Measurements from ENCODE around the gene FGA. TPM values are rescaled to one million over a fixed set of nuclear protein-coding genes. Genes with fewer than 3 reads are reported as not detected.

FGA gene
- total RNA-seq, 1 donor from 2014 or later, result not detected

GRCh38 chr4:154630324-154630723 is 39.8 kb upstream of the FGA start:
- Histone ChIP-seq H3K9me3 (ENCODE audit: low read depth) (no peaks in the 10 kb centered on the region), H3K27ac (no peak overlapping the region), H2AFZ (replicated peaks) (no peak overlapping the region), H3K79me2 (ENCODE audit: low read depth) (no peaks in the 10 kb centered on the region), H3K36me3 (no peaks in the 10 kb centered on the region), H3F3A (ENCODE audit: low read depth) (peaks cover 6% of the 10 kb centered on the region), H3K4me2 (no peak overlapping the region), H3K27me3 (peaks cover 54% of the 10 kb centered on the region), H3K4me3 (no peak overlapping the region), H3K4me1 (peaks cover 4% of the 10 kb centered on the region), H4K20me1 (ENCODE audit: low read depth) (no peaks in the 10 kb centered on the region), H3K9ac (no peak overlapping the region)
- Mint-ChIP-seq H3K36me3 (no peaks in the 10 kb centered on the region), H3K4me3 (no peak overlapping the region), H3K4me1 (no peaks in the 10 kb centered on the region), H3K27me3 (ENCODE audit: insufficient read depth, low read depth) (peaks cover 2% of the 10 kb centered on the region), H3K9me3 (no peaks in the 10 kb centered on the region), H3K27ac (no peak overlapping the region)
- no peak for DNase-seq (ENCODE audit: low spot score)
- no peak for TF ChIP-seq EZH2 (IDR thresholded peaks at IDR 0.05)
- TF ChIP-seq EZH2phosphoT487 (IDR thresholded peaks at IDR 0.05), result no peak
- TF ChIP-seq CTCF (IDR thresholded peaks at IDR 0.05), result no peak

DNA sequence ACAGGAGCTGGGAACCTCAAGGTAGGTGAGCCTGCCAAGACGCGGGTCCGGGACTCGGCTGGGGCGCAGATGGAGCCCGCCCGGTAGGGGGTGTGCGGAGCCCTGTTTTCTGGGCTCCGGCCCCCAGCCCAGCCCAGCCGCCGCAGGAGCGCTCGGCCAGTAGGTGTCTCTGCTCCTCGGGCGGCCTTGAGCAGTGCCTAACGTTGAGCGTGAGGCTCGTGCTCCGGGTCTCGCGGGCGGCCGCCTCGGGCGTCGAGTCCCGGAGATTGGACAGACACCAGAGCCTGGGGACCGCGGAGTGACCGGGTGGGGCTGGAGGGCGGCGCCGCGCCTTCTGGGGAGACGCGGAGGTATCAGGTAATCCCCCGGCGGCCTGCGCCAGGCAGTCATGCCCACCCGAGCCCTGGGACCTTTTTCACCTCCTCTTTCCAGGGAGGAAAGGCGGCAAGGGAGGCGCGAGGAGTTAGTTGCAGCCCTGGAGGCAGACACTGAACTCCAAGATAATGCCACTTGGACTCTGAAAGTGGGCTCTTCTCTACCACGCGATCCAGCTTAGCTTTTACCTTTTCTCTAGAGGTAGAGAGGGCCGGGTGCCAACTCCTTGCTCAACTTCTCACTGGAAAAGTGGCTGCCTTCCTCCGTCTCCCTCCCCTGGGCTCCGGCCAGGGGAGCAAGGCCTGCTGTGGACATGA is 36.4 kb upstream of the FGA start:
- Mint-ChIP-seq H3K27me3 (ENCODE audit: insufficient read depth, low read depth) (peaks cover 2% of the 10 kb centered on the region), H3K4me1 (no peaks in the 10 kb centered on the region), H3K4me3 (no peak overlapping the region), H3K9me3 (no peaks in the 10 kb centered on the region), H3K27ac (no peak overlapping the region), H3K36me3 (no peaks in the 10 kb centered on the region)
- Histone ChIP-seq H3K4me1 (peaks cover 4% of the 10 kb centered on the region), H3K27ac (no peak overlapping the region), H3K79me2 (ENCODE audit: low read depth) (no peaks in the 10 kb centered on the region), H3K9me3 (ENCODE audit: low read depth) (no peaks in the 10 kb centered on the region), H3K27me3 (peaks cover 57% of the 10 kb centered on the region), H4K20me1 (ENCODE audit: low read depth) (no peaks in the 10 kb centered on the region), H2AFZ (replicated peaks) (peak overlapping the region; percentile 75), H3K4me3 (peak overlapping the region; percentile 39), H3F3A (ENCODE audit: low read depth) (peaks cover 6% of the 10 kb centered on the region), H3K36me3 (no peaks in the 10 kb centered on the region), H3K9ac (no peak overlapping the region), H3K4me2 (peak overlapping the region; percentile 76)
- TF ChIP-seq EZH2 (IDR thresholded peaks at IDR 0.05), result peak; percentile 59
- peak; percentile 24 for TF ChIP-seq EZH2phosphoT487 (IDR thresholded peaks at IDR 0.05)
- peak; percentile 73 for TF ChIP-seq CTCF (IDR thresholded peaks at IDR 0.05)
- peak; percentile 90 for DNase-seq (ENCODE audit: low spot score)

- no peak for TF ChIP-seq EZH2phosphoT487 (IDR thresholded peaks at IDR 0.05)
- TF ChIP-seq CTCF (IDR thresholded peaks at IDR 0.05), result no peak
- no peak for TF ChIP-seq EZH2 (IDR thresholded peaks at IDR 0.05)
- peaks cover 2% of the 10 kb centered on the region for H3K27me3 Mint-ChIP-seq (ENCODE audit: insufficient read depth, low read depth)
- no peak overlapping the region for H3K27ac ChIP-seq
- no peaks in the 10 kb centered on the region for H3K36me3 ChIP-seq
- no peak overlapping the region for H3K9ac ChIP-seq
- no peak for DNase-seq (ENCODE audit: low spot score)
- H3K4me3 Mint-ChIP-seq, result peak overlapping the region; percentile 44
- H3K9me3 Mint-ChIP-seq, result no peaks in the 10 kb centered on the region
- H3K4me1 Mint-ChIP-seq, result no peaks in the 10 kb centered on the region
- no peaks in the 10 kb centered on the region for H3K79me2 ChIP-seq (ENCODE audit: low read depth)
- peaks cover 4% of the 10 kb centered on the region for H3K4me1 ChIP-seq
- H3K4me2 ChIP-seq, result peak overlapping the region; percentile 76
- no peak overlapping the region for H3K4me3 ChIP-seq
- H4K20me1 ChIP-seq (ENCODE audit: low read depth), result no peaks in the 10 kb centered on the region
- no peak overlapping the region for H3K27ac Mint-ChIP-seq
- no peaks in the 10 kb centered on the region for H3K9me3 ChIP-seq (ENCODE audit: low read depth)
- H3K36me3 Mint-ChIP-seq, result no peaks in the 10 kb centered on the region
- peaks cover 6% of the 10 kb centered on the region for H3F3A ChIP-seq (ENCODE audit: low read depth)
- peaks cover 49% of the 10 kb centered on the region for H3K27me3 ChIP-seq
- H2AFZ ChIP-seq (replicated peaks), result no peak overlapping the region
Observed at GRCh38 chr4:154625971-154626370, 35.4 kb upstream of the FGA start.
